GM21515 (cell line): Measurements from ENCODE around the gene SDCCAG8.
A peak's percentile ranks its signal among the peaks of the same experiment; 100 is the strongest.

Source experiments
- ATAC-seq: cut with Tn5 transposase; IDR thresholded peaks from one replicate; pipeline ENCODE4 v1.9.1; 2021; ENCODE audit not compliant: unreplicated experiment

Gene SDCCAG8

GRCh38 chr1:243280571-243281129, 24.8 kb downstream of the SDCCAG8 start:
- no peak for ATAC-seq

- no peak for ATAC-seq
Observed at GRCh38 chr1:243281672-243282071, 25.8 kb downstream of the SDCCAG8 start.

GRCh38 chr1:243286409-243287122, 30.7 kb downstream of the SDCCAG8 start:
- no peak for ATAC-seq

GRCh38 chr1:243287123-243287460, 31.3 kb downstream of the SDCCAG8 start:
- no peak for ATAC-seq

DNA sequence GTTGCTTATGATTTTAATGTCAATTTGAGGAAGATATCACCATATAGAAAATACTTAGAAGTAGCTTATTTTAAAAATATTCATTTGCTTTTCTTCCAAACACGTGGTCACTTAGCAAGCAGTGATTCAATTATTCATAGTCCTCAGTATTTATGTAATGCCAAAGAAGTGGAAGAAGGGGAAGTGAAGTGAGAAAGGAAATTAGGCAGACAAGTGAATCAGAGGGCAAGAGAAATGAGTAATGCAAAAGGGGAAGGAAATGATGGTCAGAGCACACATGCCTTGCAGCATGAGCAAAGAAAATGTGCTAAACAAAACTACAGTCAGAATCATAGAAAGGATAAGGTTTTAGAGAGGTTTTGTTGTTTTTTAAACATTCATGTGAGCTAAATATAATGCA, 31.8 kb downstream of the SDCCAG8 start:
- peak; percentile 90 for ATAC-seq

GRCh38 chr1:243288062-243288461, 32.2 kb downstream of the SDCCAG8 start:
- no peak for ATAC-seq

DNA sequence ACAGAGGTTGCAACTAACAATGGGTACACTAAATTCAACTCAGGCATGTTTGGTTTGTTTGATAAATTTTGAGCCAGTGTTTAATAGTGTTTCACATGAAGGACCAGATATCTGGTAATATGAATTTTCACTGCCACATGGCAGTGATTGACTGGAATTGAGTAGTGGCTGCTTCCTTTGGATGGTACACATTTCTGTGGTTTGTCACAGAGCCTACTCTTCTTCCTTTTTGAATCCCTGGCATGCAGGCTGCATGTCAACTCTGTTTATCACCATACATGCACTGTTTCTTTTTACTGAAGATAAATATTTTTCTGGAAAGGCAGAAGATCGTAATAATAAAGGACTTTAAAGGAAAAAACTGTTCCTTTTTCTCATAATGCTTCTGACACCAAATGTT, 35.5 kb downstream of the SDCCAG8 start:
- no peak for ATAC-seq

DNA sequence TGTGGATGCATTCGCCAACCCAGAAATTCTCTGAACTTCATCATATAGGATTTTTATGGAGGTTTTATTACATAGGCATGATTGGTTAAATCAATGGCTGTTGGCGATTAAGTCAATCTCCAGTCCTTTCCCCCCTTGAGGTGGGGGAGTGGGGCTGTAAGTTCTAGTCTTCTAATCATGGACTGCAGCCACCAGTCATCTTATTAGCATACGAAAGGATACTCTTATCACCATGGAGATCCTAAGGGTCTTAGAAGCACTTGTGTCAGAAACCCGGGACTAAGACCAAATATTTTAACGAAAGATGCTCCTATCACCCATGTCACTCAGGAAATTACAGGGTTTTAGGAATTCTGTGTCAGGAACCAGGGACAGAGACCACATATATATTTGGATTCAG, 36.3 kb downstream of the SDCCAG8 start:
- ATAC-seq, result no peak

DNA sequence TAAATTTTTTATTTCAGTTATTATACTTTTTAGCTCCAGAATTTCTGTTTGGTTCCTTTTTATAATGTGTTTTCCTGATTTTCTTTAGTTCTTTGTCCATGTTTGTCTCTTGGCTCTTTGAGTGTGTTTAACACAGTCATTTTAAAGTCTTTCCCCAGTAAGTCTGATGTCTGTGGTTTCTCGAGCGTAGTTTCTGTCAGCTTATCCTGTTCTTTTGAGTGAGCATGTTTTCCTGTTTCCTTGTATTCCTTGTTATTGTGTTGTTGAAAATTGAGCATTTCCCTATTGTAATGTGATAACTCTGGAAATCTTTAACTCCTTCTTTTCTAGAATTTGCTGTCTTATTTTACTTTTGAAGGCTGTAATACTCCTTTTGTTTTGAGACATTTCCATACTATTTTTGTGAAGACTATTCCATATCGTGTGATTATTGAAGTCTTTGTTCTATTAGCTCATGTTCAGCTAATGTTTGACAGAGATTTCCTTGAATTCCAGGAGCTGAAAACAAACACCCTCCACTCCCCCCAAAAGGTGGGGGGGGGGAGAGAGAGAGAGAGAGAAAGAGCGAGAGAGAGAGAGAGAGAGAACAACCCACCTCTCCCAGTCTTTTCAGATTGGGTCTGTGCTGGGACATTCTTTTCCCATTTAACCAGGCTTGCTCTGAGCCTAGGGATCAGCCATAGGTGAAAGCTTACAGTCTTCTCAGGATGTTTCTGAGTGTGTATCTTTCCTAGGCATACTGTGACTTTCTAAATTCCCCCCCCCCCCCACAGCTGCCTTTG, 38.3 kb downstream of the SDCCAG8 start:
- no peak for ATAC-seq

DNA sequence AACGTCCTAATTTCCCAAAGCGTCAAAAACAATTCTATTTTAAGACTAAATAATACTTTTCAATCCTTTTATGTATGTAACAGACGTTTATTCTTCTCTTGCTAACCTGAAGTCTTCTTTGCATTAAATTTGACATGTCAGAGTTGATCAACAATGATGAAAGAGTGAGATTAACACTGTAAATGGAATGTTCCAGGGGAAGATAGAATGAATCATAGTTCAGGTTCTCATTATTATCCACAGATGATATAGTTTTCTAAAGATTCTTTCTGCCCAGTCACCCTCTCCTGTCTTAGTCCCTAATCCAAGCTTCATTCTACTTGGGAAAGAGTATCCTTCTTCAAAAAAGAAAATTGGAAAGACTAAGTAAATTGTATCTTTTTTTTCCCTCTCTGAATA, 38.9 kb downstream of the SDCCAG8 start:
- ATAC-seq, result no peak

DNA sequence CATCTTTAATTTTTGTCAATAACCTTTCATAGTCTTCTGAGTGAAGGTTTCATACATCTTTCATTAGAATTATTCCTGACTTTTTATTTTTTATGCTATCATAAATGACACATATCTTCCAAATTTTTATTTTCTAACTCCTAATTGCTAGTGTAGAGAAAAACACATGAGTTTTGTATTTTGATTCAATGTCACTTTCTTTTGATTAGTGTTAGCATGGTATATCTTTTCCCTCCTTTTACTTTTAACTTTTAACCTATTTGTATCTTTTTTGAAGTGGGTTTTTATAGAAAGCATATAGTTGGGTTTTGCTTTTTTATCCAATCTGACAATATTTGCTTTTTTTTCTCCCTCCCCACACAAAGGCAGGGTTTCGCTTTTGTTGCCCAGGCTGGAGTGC, 43.2 kb downstream of the SDCCAG8 start:
- no peak for ATAC-seq

DNA sequence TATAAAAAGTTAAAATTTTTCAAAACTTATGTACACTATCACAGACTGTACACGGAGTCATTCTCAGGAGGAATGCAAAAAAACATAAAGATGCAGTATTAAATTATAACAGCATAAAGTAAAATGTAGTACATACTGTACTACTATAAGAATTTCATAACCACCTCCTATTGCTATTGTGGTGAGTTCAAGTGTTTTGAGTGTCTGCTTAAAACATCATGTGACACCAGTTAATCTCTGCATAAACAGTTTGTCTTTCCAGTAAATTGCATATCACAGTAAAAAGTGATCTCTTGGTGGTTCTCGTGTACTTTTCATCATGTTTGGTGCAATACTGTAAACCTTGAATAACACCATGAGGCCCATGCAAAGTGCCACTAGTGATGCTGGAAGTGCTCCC, 45.2 kb downstream of the SDCCAG8 start:
- ATAC-seq, result no peak

DNA sequence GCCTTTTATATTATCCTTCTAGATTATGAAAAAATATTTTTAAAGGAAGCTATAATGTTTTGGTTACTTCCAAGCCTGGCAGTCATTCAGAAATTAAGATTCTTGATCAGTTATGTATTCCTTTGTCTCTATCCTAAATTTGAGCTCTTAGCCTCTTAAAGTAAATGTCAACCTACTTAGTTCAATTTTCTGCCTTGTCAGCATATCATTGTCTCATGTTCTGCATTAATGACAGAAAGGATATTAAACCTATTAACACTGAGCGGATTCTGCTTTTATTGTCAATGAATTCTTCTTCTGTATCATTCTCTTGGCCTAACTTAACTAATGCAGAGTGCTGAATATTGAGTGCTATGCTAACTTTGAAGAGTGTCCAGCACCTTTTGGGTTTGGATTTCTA, 56.0 kb downstream of the SDCCAG8 start:
- ATAC-seq, result no peak

DNA sequence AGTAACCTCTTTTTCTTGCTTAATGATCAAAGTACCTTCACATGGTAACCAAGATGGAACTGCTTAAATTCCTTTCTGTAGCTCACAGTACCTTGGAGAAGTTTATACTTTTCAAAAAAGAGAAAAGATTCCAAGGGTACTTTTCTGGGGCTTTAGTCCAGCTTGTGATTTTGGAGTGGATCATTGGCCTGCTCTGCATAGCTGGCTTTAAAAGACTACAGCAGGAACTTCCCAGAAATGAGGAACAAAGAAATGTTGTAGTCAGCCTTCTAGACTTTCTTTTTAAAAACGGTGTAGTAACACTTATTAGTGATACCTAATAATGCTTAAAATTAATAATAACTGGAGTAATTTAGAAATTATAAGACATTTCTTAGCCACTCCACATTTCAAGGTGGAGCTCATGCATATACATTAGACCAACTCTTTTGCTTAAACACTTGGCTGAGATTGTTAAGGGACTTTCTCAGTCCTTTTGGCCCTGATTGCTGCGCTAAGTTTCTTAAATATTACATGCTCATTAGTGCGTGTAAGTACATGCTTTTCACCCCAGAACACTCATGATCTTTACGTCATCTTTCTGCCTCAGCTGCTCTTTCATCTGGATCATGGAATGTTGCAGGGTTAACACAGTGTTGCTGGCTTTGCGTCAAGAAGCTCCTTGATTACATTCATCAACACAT, 57.3 kb downstream of the SDCCAG8 start:
- ATAC-seq, result peak; percentile 34

DNA sequence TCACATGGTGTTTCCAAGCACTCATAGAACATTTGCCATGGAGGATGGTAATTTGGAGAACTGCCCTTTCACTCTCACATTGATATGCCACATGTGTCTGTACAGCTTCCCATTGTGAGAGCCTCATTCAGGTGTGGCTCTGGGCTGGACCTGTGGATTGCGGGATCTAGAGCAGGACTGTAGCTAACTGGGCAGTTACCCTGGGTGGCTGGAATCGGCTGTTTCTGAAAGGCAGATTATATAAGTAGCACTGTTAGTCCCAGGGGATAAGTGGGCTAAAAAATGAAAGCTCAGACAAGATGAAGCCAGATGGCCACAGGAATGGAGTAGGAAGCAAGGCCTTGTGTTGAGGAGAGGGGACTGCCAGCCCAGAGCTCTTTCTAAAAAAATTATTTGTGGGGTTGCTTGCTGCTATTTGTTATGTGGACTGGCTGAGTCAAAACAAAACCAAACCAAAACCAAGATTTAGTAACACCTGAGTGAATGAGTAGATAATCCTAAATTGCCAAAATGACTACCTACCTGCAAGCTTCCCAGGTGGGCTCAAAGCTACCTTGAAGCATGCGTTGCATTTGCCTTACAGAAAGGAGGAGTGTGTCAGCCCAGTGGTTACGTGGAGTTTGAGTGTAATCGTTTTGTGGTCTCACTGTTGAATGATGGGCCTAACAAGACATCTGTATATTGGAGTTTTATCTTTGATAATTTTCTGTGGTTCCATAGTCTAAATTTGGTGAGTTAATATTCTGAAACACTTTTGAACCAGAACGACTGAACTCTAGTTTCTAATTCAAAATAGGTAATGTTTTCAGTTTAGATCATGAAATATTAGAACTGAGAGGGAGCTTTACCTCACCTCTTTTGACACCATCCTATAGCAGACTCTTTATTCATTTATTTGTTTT, 58.0 kb downstream of the SDCCAG8 start:
- peak; percentile 76 for ATAC-seq

DNA sequence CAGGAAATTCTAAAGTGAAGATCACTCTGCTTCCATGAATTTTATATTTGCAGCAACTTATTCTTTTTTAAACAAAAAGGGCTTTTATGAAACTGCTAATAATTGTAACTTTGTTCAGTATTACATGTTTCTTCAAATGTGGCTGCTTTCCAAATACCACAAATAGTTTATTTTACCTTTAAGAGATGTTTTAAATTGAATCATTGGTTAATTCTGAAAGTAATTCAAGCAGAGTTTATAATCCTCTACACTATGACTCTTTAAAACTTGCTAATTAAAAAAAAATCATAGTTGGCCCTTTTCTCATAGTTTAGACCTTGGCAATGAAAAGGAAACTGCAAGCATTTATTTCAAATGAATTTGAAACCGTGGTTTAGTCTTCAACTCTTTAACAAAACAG, 59.6 kb downstream of the SDCCAG8 start:
- ATAC-seq, result no peak

- no peak for ATAC-seq
Observed at GRCh38 chr1:243315893-243316292, 60.1 kb downstream of the SDCCAG8 start.

- ATAC-seq, result no peak
Observed at GRCh38 chr1:243316366-243316989, 60.6 kb downstream of the SDCCAG8 start.

- ATAC-seq, result no peak
Observed at GRCh38 chr1:243320224-243320623, 64.4 kb downstream of the SDCCAG8 start.

DNA sequence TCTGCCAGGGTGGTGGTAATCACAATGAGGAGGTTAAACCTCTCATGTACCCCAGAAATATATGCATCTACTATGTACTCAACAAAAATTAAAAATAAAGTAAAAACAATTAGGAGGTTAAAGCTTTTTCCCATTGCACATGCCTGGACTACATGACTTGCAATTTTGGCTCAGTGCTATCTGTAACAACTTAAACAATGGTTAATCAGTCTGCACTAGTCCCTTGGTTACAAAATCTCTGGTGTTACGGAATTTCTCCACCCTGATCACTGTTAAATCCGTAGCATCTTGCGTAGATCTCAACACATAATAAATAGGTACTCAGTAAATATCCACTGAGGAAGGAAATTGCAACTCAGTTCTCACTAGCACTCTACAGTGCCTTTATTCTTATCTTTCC, 66.5 kb downstream of the SDCCAG8 start:
- no peak for ATAC-seq
